Endothelial cell of umbilical vein (primary cell): ENCODE measurements around the gene GPR139. TPM values are rescaled to one million over a fixed set of nuclear protein-coding genes. Genes with fewer than 3 reads are reported as not detected.

ENCODE experiments used
- BruUV-seq: library from RNA; stranded (reverse); fragments of 400-500 nt; replicated peaks from 2 replicates; lab custom pipeline; 2021; lab: Mats Ljungman, UMichigan
- CTCF ChIA-PET: fragments of 300-600, 350-600 bp; sonication (Branson Sonifier 250); formaldehyde crosslinking; loops from one replicate; lab custom pipeline; 2021; ENCODE audit warnings: antibody characterized with exemption, inconsistent platforms; lab: Charles Lee
- POLR2A ChIA-PET: fragments of 300-600, 350-600 bp; sonication (Branson Sonifier 250); formaldehyde crosslinking; loops from one replicate; lab custom pipeline; 2021; ENCODE audit warnings: antibody characterized with exemption, inconsistent platforms; lab: Charles Lee
- DNase-seq: peaks from one replicate; pipeline ENCODE4 v3.0.0-alpha.2; 2011; ENCODE audit warnings: low read depth, low spot score
- FAIRE-seq: peaks from 2 replicates; lab custom pipeline; 2011; peaks lifted over from hg19 to GRCh38; lab: Jason Lieb, UNC
- H2AFZ ChIP-seq: 2 replicates; pipeline ENCODE4 v1.6.0; 2012; ENCODE audit warnings: low read depth, low read length, control low read depth, inconsistent platforms
- H3K27ac ChIP-seq: 2 replicates; pipeline ENCODE4 v1.5.1; 2011; ENCODE audit warnings: low read depth, mild to moderate bottlenecking, control low read depth, low read length, moderate library complexity; ENCODE audit not compliant: insufficient read depth
- H3K27me3 ChIP-seq, 2 experiments: 2 replicates each; pipeline versions ENCODE4 v1.6.0 to v1.6.1; 2011; ENCODE audit warnings: low read length in 2 of 2, mixed read lengths in 1 of 2; ENCODE audit not compliant: control insufficient read depth in 2 of 2, insufficient read depth in 2 of 2
- H3K36me3 ChIP-seq, 2 experiments: 2 replicates in 1 of 2; 3 replicates in 1 of 2; pipeline ENCODE4 v1.5.1; 2011; ENCODE audit warnings: low read length in 2 of 2, mild to moderate bottlenecking in 1 of 2, moderate library complexity in 1 of 2; ENCODE audit not compliant: control insufficient read depth in 2 of 2, insufficient read depth in 2 of 2; ENCODE audit errors: extremely low read depth in 1 of 2
- H3K4me1 ChIP-seq: 3 replicates; pipeline ENCODE4 v1.5.1; 2011; ENCODE audit warnings: mild to moderate bottlenecking, low read length; ENCODE audit not compliant: control insufficient read depth, insufficient read depth; ENCODE audit errors: extremely low read depth
- H3K4me2 ChIP-seq: 2 replicates; pipeline ENCODE4 v1.6.1; 2011; ENCODE audit warnings: low read length, control low read depth, mixed read lengths; ENCODE audit not compliant: insufficient read depth
- H3K4me3 ChIP-seq, 3 experiments: fragments of 200-600 bp in 1 of 3; sonication (generic), shearing (Covaris generic) in 1 of 3; replicated peaks in 1 of 3; 2 replicates each; pipeline ENCODE4 v1.5.1; 2011 to 2016; ENCODE audit warnings: control low read depth in 3 of 3, low read length in 3 of 3, mild to moderate bottlenecking in 2 of 3, inconsistent platforms in 1 of 3, low read depth in 1 of 3, moderate library complexity in 1 of 3; ENCODE audit not compliant: insufficient read depth in 1 of 3
- H3K79me2 ChIP-seq: 2 replicates; pipeline ENCODE4 v1.6.0; 2012; ENCODE audit warnings: low read length, inconsistent platforms; ENCODE audit not compliant: control insufficient read depth, insufficient read depth
- H3K9ac ChIP-seq: replicated peaks from 2 replicates; pipeline ENCODE3; 2011; ENCODE audit warnings: low read length, control low read depth; ENCODE audit not compliant: insufficient read depth; ENCODE audit errors: extremely low read depth
- H3K9me1 ChIP-seq: replicated peaks from 3 replicates; pipeline ENCODE4 v1.6.0; 2011; ENCODE audit warnings: mild to moderate bottlenecking, low read length; ENCODE audit not compliant: control insufficient read depth, insufficient read depth; ENCODE audit errors: extremely low read depth
- H3K9me3 ChIP-seq: replicated peaks from 2 replicates; pipeline ENCODE4 v1.5.1; 2012; ENCODE audit warnings: low read length, inconsistent platforms; ENCODE audit not compliant: control insufficient read depth, insufficient read depth
- H4K20me1 ChIP-seq: replicated peaks from 2 replicates; pipeline ENCODE3; 2011; ENCODE audit warnings: mild to moderate bottlenecking, low read length; ENCODE audit not compliant: control insufficient read depth, insufficient read depth; ENCODE audit errors: extremely low read depth
- CTCF ChIP-seq, 2 donors: IDR thresholded peaks; 1 replicate in 1 of 2; 2 replicates in 1 of 2; pipeline ENCODE4 v1.5.1; 2011; ENCODE audit warnings: low read length in 2 of 2, mild to moderate bottlenecking in 2 of 2, moderate library complexity in 2 of 2, control low read depth in 1 of 2, inconsistent platforms in 1 of 2, low read depth in 1 of 2; ENCODE audit not compliant: insufficient read depth in 1 of 2; ENCODE audit errors: extremely low read depth in 1 of 2
- EZH2 ChIP-seq: IDR thresholded peaks from 2 replicates; pipeline ENCODE4 v1.6.1; 2012; ENCODE audit warnings: borderline replicate concordance, low read depth, mild to moderate bottlenecking, moderate library complexity, low read length, inconsistent platforms; ENCODE audit not compliant: severe bottlenecking
- FOS ChIP-seq: IDR thresholded peaks from 2 replicates; pipeline ENCODE4 v1.6.1; 2011; ENCODE audit warnings: mild to moderate bottlenecking, low read length, moderate library complexity, borderline replicate concordance; ENCODE audit not compliant: insufficient read depth
- GATA2 ChIP-seq: IDR thresholded peaks from 2 replicates; pipeline ENCODE4 v1.7.0; 2011; ENCODE audit warnings: low read depth, mild to moderate bottlenecking, moderate library complexity, mixed read lengths, low read length; ENCODE audit not compliant: insufficient read length, insufficient read depth
- JUN ChIP-seq: IDR thresholded peaks from 2 replicates; pipeline ENCODE4 v1.6.1; 2011; ENCODE audit warnings: borderline replicate concordance, low read depth; ENCODE audit not compliant: insufficient read length, insufficient read depth
- MAX ChIP-seq: IDR thresholded peaks from 2 replicates; pipeline ENCODE4 v1.6.1; 2011; ENCODE audit not compliant: insufficient read depth, insufficient read length
- MYC ChIP-seq: IDR thresholded peaks from one replicate; pipeline ENCODE4 v1.6.1; 2011; ENCODE audit warnings: mild to moderate bottlenecking, low read depth, low read length
- POLR2A ChIP-seq: IDR thresholded peaks from 2 replicates; pipeline ENCODE4 v1.6.1; 2012; ENCODE audit warnings: low read depth, mild to moderate bottlenecking, control low read depth, low read length
- POLR2AphosphoS5 ChIP-seq: IDR thresholded peaks from 2 replicates; pipeline ENCODE4 v1.6.1; 2012; ENCODE audit warnings: low read depth, mild to moderate bottlenecking, control low read depth, low read length, moderate library complexity; ENCODE audit not compliant: insufficient read depth
- dilution Hi-C: fragments of 300-500 bp; cut with MboI; formaldehyde crosslinking; loops from one replicate; pipeline ENCODE4 v1.15.0; 2019; ENCODE audit warnings: low sequenced_read_pairs; ENCODE audit not compliant: extremely low pct_ligation_motif_present
- intact Hi-C: fragments of 100-400 bp; cut with micrococcal nuclease; formaldehyde crosslinking; loops from one replicate; pipeline ENCODE4 v1.10.0; 2022
- polyA plus RNA-seq, 4 experiments: library from polyadenylated mRNA; depleted of rRNA in 3 of 4; stranded (reverse) in 3 of 4; unstranded in 1 of 4; fragments of >200 nt; gene quantifications; 2 replicates each; pipeline versions ENCODE4 v1.2.1 to v1.2.3, GENCODE V29; 2011 to 2012; ENCODE audit warnings: missing spikeins in 1 of 4
- total RNA-seq: library from RNA; stranded (reverse); gene quantifications from 2 replicates; pipeline ENCODE4 v1.2.3, GENCODE V29; 2021

The GPR139 gene
- total and polyA plus RNA-seq, 2 donors (not counting 3 experiments of a cell fraction or from before 2014, with no cell fraction given) = not detected

GRCh38 chr16:20102521-20102920 is 28.8 kb upstream of the GPR139 start:
- Histone ChIP-seq H3K27me3 (no peaks in the 10 kb centered on the region), H3K9me1 (no peaks in the 10 kb centered on the region), H3K9ac (no peak overlapping the region), H4K20me1 (no peaks in the 10 kb centered on the region), H3K27ac (no peak overlapping the region), H2AFZ (no peak overlapping the region), H3K4me2 (no peak overlapping the region), H3K79me2 (no peaks in the 10 kb centered on the region), H3K4me1 (no peaks in the 10 kb centered on the region), H3K36me3 (no peaks in the 10 kb centered on the region), H3K4me3 (no peak overlapping the region), H3K9me3 (peaks cover 2% of the 10 kb centered on the region)
- intact Hi-C loops (no loop called here), dilution Hi-C loops (no loop called here)
- POLR2A ChIA-PET = no interaction called here
- no peak for DNase-seq
- no TSS peak for BruUV-seq
- CTCF ChIA-PET = no interaction called here
- no peak for FAIRE-seq
- no peak for TF ChIP-seq MAX
- no peak for TF ChIP-seq MYC
- no peak for TF ChIP-seq CTCF (IDR thresholded peaks at IDR 0.05; ENCODE audit: extremely low read depth in 1 of 2, insufficient read depth in 1 of 2, low read depth in 1 of 2, low read length in 2 of 2)
- TF ChIP-seq POLR2A = no peak
- TF ChIP-seq POLR2AphosphoS5 = no peak
- no peak for TF ChIP-seq FOS
- no peak for TF ChIP-seq GATA2
- TF ChIP-seq JUN = no peak
- no peak for TF ChIP-seq EZH2
